CD4-positive, alpha-beta T cell (primary cell): Measurements from ENCODE around the gene CDKAL1. TPM values are rescaled to one million over a fixed set of nuclear protein-coding genes. Genes with fewer than 3 reads are reported as not detected.

Experiments used
- ATAC-seq: fragments of 200-7000 bp; cut with Tn5 transposase; one replicate; pipeline ENCODE4 v1.10.0; 2022; ENCODE audit warnings: mild to moderate bottlenecking; ENCODE audit not compliant: poor library complexity
- CTCF ChIA-PET: fragments of 350-600 bp; sonication (Branson Sonifier 250); formaldehyde crosslinking; loops from one replicate; lab custom pipeline; 2021; ENCODE audit warnings: antibody characterized with exemption, inconsistent platforms; lab: Charles Lee
- POLR2A ChIA-PET: fragments of 350-600 bp; sonication (Branson Sonifier 250); formaldehyde crosslinking; loops from one replicate; lab custom pipeline; 2021; ENCODE audit warnings: antibody characterized with exemption, inconsistent platforms; lab: Charles Lee
- DNase-seq, 14 experiments: peaks; one replicate each; pipeline ENCODE4 v3.0.0-alpha.2; 2013 to 2020; ENCODE audit warnings: mixed read lengths in 2 of 14
- H3K27ac ChIP-seq, 2 donors: one replicate each; pipeline versions ENCODE4 v1.5.1 to v1.7.0; 2013; ENCODE audit warnings: low read length in 2 of 2, low read depth in 1 of 2, mild to moderate bottlenecking in 1 of 2
- H3K27me3 ChIP-seq, 2 experiments: 1 replicate in 1 of 2; 2 replicates in 1 of 2; pipeline versions ENCODE4 v1.6.1 to v1.7.0; 2013; ENCODE audit warnings: low read length in 2 of 2, control low read depth in 1 of 2, mild to moderate bottlenecking in 1 of 2, moderate library complexity in 1 of 2; ENCODE audit not compliant: insufficient read depth in 2 of 2, control insufficient read depth in 1 of 2
- H3K36me3 ChIP-seq: one replicate; pipeline ENCODE4 v1.6.1; 2013; ENCODE audit warnings: low read length, control low read depth; ENCODE audit not compliant: insufficient read depth
- H3K4me1 ChIP-seq: one replicate; pipeline ENCODE4 v1.6.1; 2013; ENCODE audit warnings: low read length, control low read depth; ENCODE audit not compliant: insufficient read depth
- H3K4me3 ChIP-seq: one replicate; pipeline ENCODE4 v1.5.1; 2013; ENCODE audit warnings: mild to moderate bottlenecking, low read length, moderate library complexity
- H3K9me3 ChIP-seq, 2 experiments: 1 replicate in 1 of 2; 2 replicates in 1 of 2; pipeline versions ENCODE4 v1.6.1 to v1.7.0; 2013; ENCODE audit warnings: low read length in 2 of 2, mild to moderate bottlenecking in 2 of 2, control low read depth in 1 of 2, moderate library complexity in 1 of 2; ENCODE audit not compliant: control insufficient read depth in 1 of 2, insufficient read depth in 1 of 2
- H3K27ac Mint-ChIP-seq: one replicate; pipeline ENCODE4 v1.8.0; 2020; ENCODE audit warnings: mixed read lengths
- H3K27me3 Mint-ChIP-seq: one replicate; pipeline ENCODE4 v1.8.0; 2021; ENCODE audit warnings: mixed read lengths
- H3K36me3 Mint-ChIP-seq: one replicate; pipeline ENCODE4 v1.8.0; 2021; ENCODE audit warnings: low read depth, mixed read lengths
- H3K4me1 Mint-ChIP-seq: one replicate; pipeline ENCODE4 v1.8.0; 2021; ENCODE audit warnings: low read depth, mixed read lengths
- H3K4me3 Mint-ChIP-seq: one replicate; pipeline ENCODE4 v1.8.0; 2020; ENCODE audit warnings: mild to moderate bottlenecking, mixed read lengths
- H3K9me3 Mint-ChIP-seq: one replicate; pipeline ENCODE4 v1.8.0; 2020; ENCODE audit warnings: mixed read lengths
- intact Hi-C, 2 experiments: fragments of 100-400 bp; cut with DNase I in 1 of 2; cut with micrococcal nuclease in 1 of 2; formaldehyde crosslinking; loops; one replicate each; pipeline versions ENCODE4 v1.15.1 to v1.9.0; 2023 to 2025; cut with DNase I, micrococcal nuclease
- total RNA-seq, 174 experiments: library from RNA in 2 of 174; stranded (reverse) in 2 of 174; gene quantifications; one replicate each; pipeline ENCODE4 v1.2.3 and lab custom pipeline; 2021 to 2026
- TF ChIP-seq, protein P1 (sequence below): fragments of 200-600 bp; IDR thresholded peaks from one replicate; pipeline ENCODE4 v1.8.0; 2022; ENCODE audit warnings: antibody characterized with exemption, mild to moderate bottlenecking

Gene CDKAL1
- total RNA-seq, 2 experiments from 2014 or later, result 21.3 to 23.9 TPM

DNA sequence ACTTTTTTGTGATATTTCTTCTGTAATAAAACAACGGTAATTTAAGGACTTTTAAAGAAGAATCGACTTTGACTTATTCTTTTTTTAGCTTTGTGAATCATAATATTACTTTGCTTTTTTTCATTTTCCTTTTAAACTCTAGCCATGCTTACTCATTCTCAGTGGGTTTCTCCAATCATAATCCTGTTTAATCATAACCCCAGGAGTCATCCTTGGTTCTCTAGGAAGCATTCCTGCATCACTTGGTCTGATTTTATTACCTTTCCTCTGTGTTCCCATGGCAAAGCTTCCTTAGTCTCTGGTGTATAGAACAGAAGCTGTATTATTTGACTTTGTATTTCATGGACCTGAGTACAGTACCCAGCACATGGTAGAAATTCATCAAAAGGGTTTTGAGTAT is 223.5 kb downstream of the CDKAL1 start:
- Histone ChIP-seq H3K36me3 (peaks cover 6% of the 10 kb centered on the region), H3K9me3 (peaks cover 0 to 6% of the 10 kb centered on the region in 2 experiments), H3K27me3 (no peaks in the 10 kb centered on the region), H3K27ac (no peak overlapping the region), H3K4me3 (no peak overlapping the region), H3K4me1 (no peaks in the 10 kb centered on the region)
- DNase-seq, result no peak
- Mint-ChIP-seq H3K9me3 (peaks cover 4% of the 10 kb centered on the region), H3K27me3 (no peaks in the 10 kb centered on the region), H3K36me3 (peaks cover 63% of the 10 kb centered on the region), H3K4me1 (peaks cover 6% of the 10 kb centered on the region), H3K27ac (no peak overlapping the region), H3K4me3 (no peak overlapping the region)
- TF ChIP-seq, protein P1, sequence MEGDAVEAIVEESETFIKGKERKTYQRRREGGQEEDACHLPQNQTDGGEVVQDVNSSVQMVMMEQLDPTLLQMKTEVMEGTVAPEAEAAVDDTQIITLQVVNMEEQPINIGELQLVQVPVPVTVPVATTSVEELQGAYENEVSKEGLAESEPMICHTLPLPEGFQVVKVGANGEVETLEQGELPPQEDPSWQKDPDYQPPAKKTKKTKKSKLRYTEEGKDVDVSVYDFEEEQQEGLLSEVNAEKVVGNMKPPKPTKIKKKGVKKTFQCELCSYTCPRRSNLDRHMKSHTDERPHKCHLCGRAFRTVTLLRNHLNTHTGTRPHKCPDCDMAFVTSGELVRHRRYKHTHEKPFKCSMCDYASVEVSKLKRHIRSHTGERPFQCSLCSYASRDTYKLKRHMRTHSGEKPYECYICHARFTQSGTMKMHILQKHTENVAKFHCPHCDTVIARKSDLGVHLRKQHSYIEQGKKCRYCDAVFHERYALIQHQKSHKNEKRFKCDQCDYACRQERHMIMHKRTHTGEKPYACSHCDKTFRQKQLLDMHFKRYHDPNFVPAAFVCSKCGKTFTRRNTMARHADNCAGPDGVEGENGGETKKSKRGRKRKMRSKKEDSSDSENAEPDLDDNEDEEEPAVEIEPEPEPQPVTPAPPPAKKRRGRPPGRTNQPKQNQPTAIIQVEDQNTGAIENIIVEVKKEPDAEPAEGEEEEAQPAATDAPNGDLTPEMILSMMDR, result no peak
- ChIA-PET POLR2A (interaction anchor here (0.6 kb wide), 1 partner anchor 1709 kb away, joined by 3 read pairs; no protein-coding TSS in a partner anchor), CTCF (no interaction called here)
- intact Hi-C loops, result no loop called here
- no peak for ATAC-seq

DNA sequence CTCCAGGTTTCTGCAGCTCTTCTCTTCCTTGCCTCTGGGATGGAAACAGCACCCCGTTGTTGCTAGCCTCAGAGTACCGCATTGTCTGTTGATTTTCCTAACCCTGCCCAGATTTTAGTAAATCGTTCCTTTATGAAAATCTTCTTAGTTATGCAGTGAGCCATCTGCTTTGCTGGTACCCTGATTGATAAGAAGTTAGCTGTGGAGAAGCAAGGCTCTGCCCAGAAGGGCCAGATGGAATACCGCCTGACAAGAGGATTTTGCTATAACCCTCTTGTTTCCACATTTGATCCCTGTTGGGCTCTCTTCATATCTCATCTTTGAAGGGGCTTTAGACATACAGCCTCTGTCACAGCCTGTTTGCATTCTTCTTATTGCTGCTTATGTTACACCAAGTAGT is 229.0 kb downstream of the CDKAL1 start:
- ATAC-seq, result no peak
- Mint-ChIP-seq H3K36me3 (peaks cover 17% of the 10 kb centered on the region), H3K4me3 (no peak overlapping the region), H3K27me3 (no peaks in the 10 kb centered on the region), H3K9me3 (no peaks in the 10 kb centered on the region), H3K4me1 (no peaks in the 10 kb centered on the region), H3K27ac (no peak overlapping the region)
- peaks cover 9% of the 10 kb centered on the region for H3K36me3 ChIP-seq
- DNase-seq, result no peak
- CTCF ChIA-PET, result interaction anchor here (1.3 kb wide), 1 partner anchor 24 kb away, joined by 3 read pairs; no protein-coding TSS in a partner anchor
- H3K27ac ChIP-seq, result no peak overlapping the region
- intact Hi-C loops, result no loop called here
- H3K4me3 ChIP-seq, result no peak overlapping the region
- H3K27me3 ChIP-seq, result no peaks in the 10 kb centered on the region
- POLR2A ChIA-PET, result no interaction called here
- H3K9me3 ChIP-seq, result no peaks in the 10 kb centered on the region
- TF ChIP-seq, protein P1, result no peak
- H3K4me1 ChIP-seq, result no peaks in the 10 kb centered on the region

DNA sequence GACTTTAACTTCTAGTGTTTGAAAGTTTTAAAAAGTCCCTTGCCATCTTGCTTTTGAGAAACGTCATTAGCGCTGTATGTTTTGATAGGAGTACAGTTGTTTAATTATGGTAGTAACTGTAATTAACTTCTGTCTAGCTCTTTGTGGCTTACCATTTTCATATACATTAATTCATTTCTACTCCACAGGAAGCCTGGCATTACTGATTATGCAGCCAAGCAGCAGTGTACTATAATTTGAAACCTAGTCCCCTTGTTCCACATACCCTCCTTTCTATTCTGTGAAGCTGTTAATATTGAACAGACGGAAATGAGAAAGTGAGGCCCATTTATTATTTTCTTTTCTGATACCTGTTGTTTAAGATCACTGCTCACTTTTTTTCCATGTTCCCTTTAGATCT is 235.4 kb downstream of the CDKAL1 start:
- Mint-ChIP-seq H3K4me3 (no peak overlapping the region), H3K27ac (no peak overlapping the region), H3K9me3 (no peaks in the 10 kb centered on the region), H3K4me1 (peaks cover 5% of the 10 kb centered on the region), H3K27me3 (no peaks in the 10 kb centered on the region), H3K36me3 (peaks cover 14% of the 10 kb centered on the region)
- ATAC-seq, result no peak
- CTCF ChIA-PET, result no interaction called here
- Histone ChIP-seq H3K4me1 (no peaks in the 10 kb centered on the region), H3K4me3 (no peak overlapping the region), H3K9me3 (no peaks in the 10 kb centered on the region), H3K36me3 (no peaks in the 10 kb centered on the region), H3K27ac (no peak overlapping the region), H3K27me3 (no peaks in the 10 kb centered on the region)
- POLR2A ChIA-PET, result no interaction called here
- intact Hi-C loops, result no loop called here
- DNase-seq, result no peak
- TF ChIP-seq, protein P1, result no peak
